ENCODE measurements around the gene JUND. TPM values are rescaled to one million over a fixed set of nuclear protein-coding genes. Genes with fewer than 3 reads are reported as not detected.

JUND gene
- total RNA-seq, 2 donors from 2014 or later: 643 to 922 TPM

- H3K9me3 ChIP-seq: no peaks in the 10 kb centered on the region
- H3K36me3 ChIP-seq: peaks cover 28% of the 10 kb centered on the region
- no peak for TF ChIP-seq CTCF (IDR thresholded peaks at IDR 0.05)
- ATAC-seq (ENCODE audit: insufficient number of reproducible peaks, low FRiP score, low read depth) (no peak), DNase-seq (ENCODE audit: low spot score) (no peak)
- no peaks in the 10 kb centered on the region for H3K27me3 ChIP-seq (replicated peaks; ENCODE audit: insufficient read depth)
- H3K27ac ChIP-seq: no peak overlapping the region
- H3K4me1 ChIP-seq (ENCODE audit: control insufficient read depth in 1 of 2, low read depth in 2 of 2): no peaks in the 10 kb centered on the region
- H3K4me3 ChIP-seq: no peak overlapping the region
Measured at GRCh38 chr19:18259893-18260292, 21.5 kb downstream of the JUND start.

GRCh38 chr19:18257503-18258470, 23.6 kb downstream of the JUND start:
- Histone ChIP-seq H3K27ac (no peak overlapping the region), H3K9me3 (no peaks in the 10 kb centered on the region), H3K4me3 (no peak overlapping the region), H3K36me3 (peaks cover 9% of the 10 kb centered on the region), H3K4me1 (ENCODE audit: control insufficient read depth in 1 of 2, low read depth in 2 of 2) (no peaks in the 10 kb centered on the region), H3K27me3 (replicated peaks; ENCODE audit: insufficient read depth) (no peaks in the 10 kb centered on the region)
- ATAC-seq (ENCODE audit: insufficient number of reproducible peaks, low FRiP score, low read depth) (no peak), DNase-seq (ENCODE audit: low spot score) (no peak)
- no peak for TF ChIP-seq CTCF (IDR thresholded peaks at IDR 0.05)

GRCh38 chr19:18254546-18255503, 26.6 kb downstream of the JUND start:
- H3K9me3 ChIP-seq: no peaks in the 10 kb centered on the region
- H3K4me1 ChIP-seq (ENCODE audit: control insufficient read depth in 1 of 2, low read depth in 2 of 2): no peaks in the 10 kb centered on the region
- H3K4me3 ChIP-seq: no peak overlapping the region
- no peak for TF ChIP-seq CTCF (IDR thresholded peaks at IDR 0.05)
- no peak overlapping the region for H3K27ac ChIP-seq
- peaks cover 6% of the 10 kb centered on the region for H3K36me3 ChIP-seq
- ATAC-seq (ENCODE audit: insufficient number of reproducible peaks, low FRiP score, low read depth) (no peak), DNase-seq (ENCODE audit: low spot score) (no peak)
- no peaks in the 10 kb centered on the region for H3K27me3 ChIP-seq (replicated peaks; ENCODE audit: insufficient read depth)

GRCh38 chr19:18253716-18254115, 27.7 kb downstream of the JUND start:
- TF ChIP-seq CTCF (IDR thresholded peaks at IDR 0.05): no peak
- no peak for ATAC-seq (ENCODE audit: insufficient number of reproducible peaks, low FRiP score, low read depth)
- Histone ChIP-seq H3K27me3 (replicated peaks; ENCODE audit: insufficient read depth) (no peaks in the 10 kb centered on the region), H3K36me3 (peaks cover 6% of the 10 kb centered on the region), H3K9me3 (no peaks in the 10 kb centered on the region), H3K4me3 (no peak overlapping the region), H3K27ac (no peak overlapping the region), H3K4me1 (ENCODE audit: control insufficient read depth in 1 of 2, low read depth in 2 of 2) (no peaks in the 10 kb centered on the region)
- DNase-seq (ENCODE audit: low spot score): no peak

GRCh38 chr19:18253130-18253529, 28.3 kb downstream of the JUND start:
- Histone ChIP-seq H3K4me1 (ENCODE audit: control insufficient read depth in 1 of 2, low read depth in 2 of 2) (no peaks in the 10 kb centered on the region), H3K27ac (no peak overlapping the region), H3K4me3 (no peak overlapping the region), H3K36me3 (peaks cover 6% of the 10 kb centered on the region), H3K27me3 (replicated peaks; ENCODE audit: insufficient read depth) (no peaks in the 10 kb centered on the region), H3K9me3 (no peaks in the 10 kb centered on the region)
- no peak for TF ChIP-seq CTCF (IDR thresholded peaks at IDR 0.05)
- ATAC-seq (ENCODE audit: insufficient number of reproducible peaks, low FRiP score, low read depth) (no peak), DNase-seq (ENCODE audit: low spot score) (no peak)

Data from thoracic aorta (tissue), 2 donors.